ENCODE data around the gene MRPL43.

GRCh38 chr10:101005869-101006567 is 18.7 kb upstream of the MRPL43 start:
- TF ChIP-seq, protein P1, sequence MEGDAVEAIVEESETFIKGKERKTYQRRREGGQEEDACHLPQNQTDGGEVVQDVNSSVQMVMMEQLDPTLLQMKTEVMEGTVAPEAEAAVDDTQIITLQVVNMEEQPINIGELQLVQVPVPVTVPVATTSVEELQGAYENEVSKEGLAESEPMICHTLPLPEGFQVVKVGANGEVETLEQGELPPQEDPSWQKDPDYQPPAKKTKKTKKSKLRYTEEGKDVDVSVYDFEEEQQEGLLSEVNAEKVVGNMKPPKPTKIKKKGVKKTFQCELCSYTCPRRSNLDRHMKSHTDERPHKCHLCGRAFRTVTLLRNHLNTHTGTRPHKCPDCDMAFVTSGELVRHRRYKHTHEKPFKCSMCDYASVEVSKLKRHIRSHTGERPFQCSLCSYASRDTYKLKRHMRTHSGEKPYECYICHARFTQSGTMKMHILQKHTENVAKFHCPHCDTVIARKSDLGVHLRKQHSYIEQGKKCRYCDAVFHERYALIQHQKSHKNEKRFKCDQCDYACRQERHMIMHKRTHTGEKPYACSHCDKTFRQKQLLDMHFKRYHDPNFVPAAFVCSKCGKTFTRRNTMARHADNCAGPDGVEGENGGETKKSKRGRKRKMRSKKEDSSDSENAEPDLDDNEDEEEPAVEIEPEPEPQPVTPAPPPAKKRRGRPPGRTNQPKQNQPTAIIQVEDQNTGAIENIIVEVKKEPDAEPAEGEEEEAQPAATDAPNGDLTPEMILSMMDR (IDR thresholded peaks at IDR 0.05) = no peak
- TF ChIP-seq ZFX (IDR thresholded peaks at IDR 0.05; ENCODE audit: borderline replicate concordance) = no peak
